PC-9 (cell line): ENCODE results near the gene GPD1L. TPM values are rescaled to one million over a fixed set of nuclear protein-coding genes. Genes with fewer than 3 reads are reported as not detected.

Source experiments
- BruUV-seq: library from RNA; stranded (reverse); fragments of 400-500 nt; replicated peaks from 2 replicates; lab custom pipeline; 2021; lab: Mats Ljungman, UMichigan
- CTCF ChIA-PET: fragments of 300-600 bp; sonication (Branson Sonifier 250); formaldehyde crosslinking; loops from one replicate; lab custom pipeline; 2022; ENCODE audit warnings: antibody characterized with exemption; lab: Charles Lee
- POLR2A ChIA-PET: fragments of 300-600 bp; sonication (Branson Sonifier 250); formaldehyde crosslinking; loops from one replicate; lab custom pipeline; 2022; ENCODE audit warnings: antibody characterized with exemption; ENCODE audit not compliant: unreplicated experiment; lab: Charles Lee
- DNase-seq, 2 experiments: peaks; one replicate each; pipeline versions ENCODE4 v3.0.0 to v3.0.0-alpha.2; 2015 to 2022; ENCODE audit warnings: mixed read lengths in 1 of 2
- H2AFZ ChIP-seq: fragments of 200-600 bp; sonication (generic); 2 replicates; pipeline ENCODE4 v1.8.1; 2017; ENCODE audit warnings: antibody characterized with exemption
- H3F3A ChIP-seq: fragments of 200-600 bp; sonication (generic); 2 replicates; pipeline ENCODE4 v1.8.1; 2017; ENCODE audit warnings: antibody characterized with exemption, mild to moderate bottlenecking, low read depth; ENCODE audit not compliant: insufficient read depth
- H3K27ac ChIP-seq: fragments of 200-600 bp; sonication (generic); 2 replicates; pipeline ENCODE4 v1.6.1; 2016; ENCODE audit warnings: mixed run types
- H3K27me3 ChIP-seq: fragments of 200-600 bp; sonication (generic); 2 replicates; pipeline ENCODE4 v1.6.1; 2016; ENCODE audit warnings: low read depth, mixed run types; ENCODE audit not compliant: insufficient read depth
- H3K36me3 ChIP-seq: fragments of 200-600 bp; sonication (generic); 2 replicates; pipeline ENCODE4 v1.6.1; 2016; ENCODE audit warnings: low read depth, mixed run types
- H3K4me1 ChIP-seq: fragments of 200-600 bp; sonication (generic); replicated peaks from 2 replicates; pipeline ENCODE4 v1.6.1; 2016; ENCODE audit warnings: mixed run types; ENCODE audit not compliant: insufficient read depth
- H3K4me2 ChIP-seq: fragments of 200-600 bp; sonication (generic); 2 replicates; pipeline ENCODE4 v1.6.1; 2017; ENCODE audit warnings: mixed run types
- H3K4me3 ChIP-seq: fragments of 200-600 bp; sonication (generic); 2 replicates; pipeline ENCODE4 v1.6.1; 2016; ENCODE audit warnings: mixed run types
- H3K79me2 ChIP-seq: fragments of 200-600 bp; sonication (generic); 2 replicates; pipeline ENCODE4 v1.6.1; 2017; ENCODE audit warnings: low read depth, mixed run types
- H3K9me2 ChIP-seq: fragments of 200-600 bp; sonication (generic); 2 replicates; pipeline ENCODE4 v1.8.1; 2017; ENCODE audit warnings: mild to moderate bottlenecking; ENCODE audit not compliant: insufficient read depth
- H3K9me3 ChIP-seq: fragments of 200-600 bp; sonication (generic); 2 replicates; pipeline ENCODE4 v1.8.1; 2016; ENCODE audit warnings: low read depth; ENCODE audit not compliant: insufficient read depth
- H4K20me1 ChIP-seq: fragments of 200-600 bp; sonication (generic); 2 replicates; pipeline ENCODE4 v1.8.1; 2017; ENCODE audit not compliant: insufficient read depth
- CTCF ChIP-seq: fragments of 200-600 bp; sonication (generic); conservative IDR thresholded peaks from 2 replicates; pipeline ENCODE4 v1.6.1; 2017; ENCODE audit warnings: mixed run types, antibody characterized with exemption, mild to moderate bottlenecking, moderate library complexity
- EZH2 ChIP-seq: fragments of 200-600 bp; sonication (generic); IDR thresholded peaks from 2 replicates; pipeline ENCODE4 v1.8.0; 2017; ENCODE audit warnings: antibody characterized with exemption, low read depth
- intact Hi-C: fragments of 100-400 bp; cut with micrococcal nuclease; formaldehyde crosslinking; loops from one replicate; pipeline ENCODE4 v1.10.0; 2022; ENCODE audit not compliant: unreplicated experiment
- total RNA-seq: library from RNA; stranded (reverse); gene quantifications from 2 replicates; pipeline ENCODE4 v1.2.3, GENCODE V29; 2021

Gene GPD1L
- total RNA-seq, 1 experiment from 2014 or later: 10.3 TPM

- ChIA-PET CTCF (no interaction called here), POLR2A (interaction anchor here (0.7 kb wide), 1 partner anchor 16 kb away, joined by 3 read pairs; no protein-coding TSS in a partner anchor)
Measured at GRCh38 chr3:32121137-32121536, 14.7 kb downstream of the GPD1L start.

GRCh38 chr3:32123620-32124019, 17.2 kb downstream of the GPD1L start:
- intact Hi-C loops: no loop called here
- Histone ChIP-seq H3K9me2 (no peaks in the 10 kb centered on the region), H3K4me3 (no peak overlapping the region), H4K20me1 (no peaks in the 10 kb centered on the region), H3K9me3 (no peaks in the 10 kb centered on the region), H3F3A (no peaks in the 10 kb centered on the region), H3K27me3 (no peaks in the 10 kb centered on the region), H3K27ac (no peak overlapping the region), H3K4me1 (no peaks in the 10 kb centered on the region), H2AFZ (no peak overlapping the region), H3K79me2 (no peaks in the 10 kb centered on the region), H3K36me3 (no peaks in the 10 kb centered on the region), H3K4me2 (no peak overlapping the region)
- ChIA-PET POLR2A (no interaction called here), CTCF (no interaction called here)
- no peak for DNase-seq
- no TSS peak for BruUV-seq
- TF ChIP-seq EZH2 (no peak), CTCF (no peak)

More at GRCh38 chr3:32121137-32121536, 14.7 kb downstream of the GPD1L start:
- H3K36me3 ChIP-seq: no peaks in the 10 kb centered on the region
- TF ChIP-seq EZH2: no peak
- TF ChIP-seq CTCF: no peak
- H3K9me3 ChIP-seq: no peaks in the 10 kb centered on the region
- no peak overlapping the region for H3K4me3 ChIP-seq
- no peaks in the 10 kb centered on the region for H3K27me3 ChIP-seq
- no peak overlapping the region for H3K4me2 ChIP-seq
- BruUV-seq: no TSS peak
- H2AFZ ChIP-seq: no peak overlapping the region
- peaks cover 5% of the 10 kb centered on the region; the same call in 1 of the 2 replicates for H3F3A ChIP-seq
- no peaks in the 10 kb centered on the region for H3K9me2 ChIP-seq
- peak in 1 of 2 experiments; percentile 13 for DNase-seq
- peaks cover 14% of the 10 kb centered on the region for H3K4me1 ChIP-seq
- H3K27ac ChIP-seq: no peak overlapping the region
- no peaks in the 10 kb centered on the region for H3K79me2 ChIP-seq
- no peaks in the 10 kb centered on the region for H4K20me1 ChIP-seq
- intact Hi-C loops: no loop called here

GRCh38 chr3:32125012-32125411, 18.6 kb downstream of the GPD1L start:
- TF ChIP-seq EZH2 (no peak), CTCF (no peak)
- POLR2A ChIA-PET: no interaction called here
- H3K4me1 ChIP-seq: no peaks in the 10 kb centered on the region
- H3K36me3 ChIP-seq: no peaks in the 10 kb centered on the region
- H3K9me2 ChIP-seq: no peaks in the 10 kb centered on the region
- BruUV-seq: no TSS peak
- no peak overlapping the region for H2AFZ ChIP-seq
- DNase-seq: no peak
- no peaks in the 10 kb centered on the region for H3K79me2 ChIP-seq
- no peak overlapping the region for H3K4me3 ChIP-seq
- H3K4me2 ChIP-seq: no peak overlapping the region
- CTCF ChIA-PET: no interaction called here
- no peaks in the 10 kb centered on the region for H3K9me3 ChIP-seq
- intact Hi-C loops: no loop called here
- H3K27ac ChIP-seq: no peak overlapping the region
- H3K27me3 ChIP-seq: no peaks in the 10 kb centered on the region
- H3F3A ChIP-seq: no peaks in the 10 kb centered on the region
- H4K20me1 ChIP-seq: no peaks in the 10 kb centered on the region
